Trophoblast cell (in vitro differentiated cells and primary cell): ENCODE data around the gene SLC35F3.

ENCODE experiments used
- DNase-seq, 2 donors: peaks; one replicate each; pipeline ENCODE4 v3.0.0-alpha.2; 2016
- H2AFZ ChIP-seq: 2 replicates; pipeline ENCODE4 v1.6.1; 2013; ENCODE audit warnings: low read length, moderate library complexity, mild to moderate bottlenecking; ENCODE audit not compliant: insufficient read depth, poor library complexity
- H2AK5ac ChIP-seq: 2 replicates; pipeline ENCODE4 v1.6.1; 2013; ENCODE audit warnings: mild to moderate bottlenecking, low read length
- H2BK120ac ChIP-seq: 2 replicates; pipeline ENCODE4 v1.6.1; 2013; ENCODE audit warnings: low read length, mild to moderate bottlenecking, moderate library complexity; ENCODE audit not compliant: insufficient read depth, poor library complexity
- H2BK12ac ChIP-seq: 2 replicates; pipeline ENCODE4 v1.6.1; 2013; ENCODE audit warnings: mild to moderate bottlenecking, low read length, moderate library complexity
- H2BK5ac ChIP-seq: 2 replicates; pipeline ENCODE4 v1.6.1; 2013; ENCODE audit warnings: low read length, low read depth, moderate library complexity, mild to moderate bottlenecking; ENCODE audit not compliant: poor library complexity
- H3K14ac ChIP-seq: 2 replicates; pipeline ENCODE4 v1.6.1; 2013; ENCODE audit warnings: mild to moderate bottlenecking, low read length
- H3K18ac ChIP-seq: 2 replicates; pipeline ENCODE4 v1.6.1; 2013; ENCODE audit warnings: mild to moderate bottlenecking, low read length
- H3K23ac ChIP-seq: 2 replicates; pipeline ENCODE4 v1.6.1; 2013; ENCODE audit warnings: low read length
- H3K27ac ChIP-seq: 2 replicates; pipeline ENCODE4 v1.5.1; 2013; ENCODE audit warnings: low read depth, mild to moderate bottlenecking, inconsistent platforms, low read length, moderate library complexity
- H3K27me3 ChIP-seq: 2 replicates; pipeline ENCODE4 v1.6.1; 2013; ENCODE audit warnings: inconsistent platforms, mild to moderate bottlenecking, low read length, moderate library complexity; ENCODE audit not compliant: insufficient read depth
- H3K36me3 ChIP-seq, 2 experiments: 1 replicate in 1 of 2; 2 replicates in 1 of 2; pipeline ENCODE4 v1.6.1; 2013; ENCODE audit warnings: low read length in 2 of 2, mild to moderate bottlenecking in 2 of 2, moderate library complexity in 1 of 2; ENCODE audit not compliant: insufficient read depth in 2 of 2, control insufficient read depth in 1 of 2
- H3K4ac ChIP-seq: 2 replicates; pipeline ENCODE4 v1.6.1; 2013; ENCODE audit warnings: low read depth, mild to moderate bottlenecking, low read length, moderate library complexity
- H3K4me1 ChIP-seq, 2 experiments: 1 replicate in 1 of 2; 2 replicates in 1 of 2; pipeline ENCODE4 v1.6.1; 2013; ENCODE audit warnings: low read length in 2 of 2, mild to moderate bottlenecking in 2 of 2, moderate library complexity in 1 of 2; ENCODE audit not compliant: insufficient read depth in 2 of 2, control insufficient read depth in 1 of 2
- H3K4me2 ChIP-seq: 2 replicates; pipeline ENCODE4 v1.6.1; 2013; ENCODE audit warnings: inconsistent platforms, mild to moderate bottlenecking, low read length, moderate library complexity
- H3K4me3 ChIP-seq: 2 replicates; pipeline ENCODE4 v1.5.1; 2013; ENCODE audit warnings: mild to moderate bottlenecking, low read depth, low read length, inconsistent platforms
- H3K79me1 ChIP-seq: one replicate; pipeline ENCODE4 v1.6.1; 2013; ENCODE audit warnings: low read length
- H3K79me2 ChIP-seq: 2 replicates; pipeline ENCODE4 v1.6.1; 2013; ENCODE audit warnings: low read length, mild to moderate bottlenecking; ENCODE audit not compliant: control insufficient read depth, insufficient read depth, poor library complexity
- H3K9ac ChIP-seq: 2 replicates; pipeline ENCODE4 v1.6.1; 2013; ENCODE audit warnings: mild to moderate bottlenecking, low read length
- H3K9me3 ChIP-seq: 2 replicates; pipeline ENCODE4 v1.6.1; 2013; ENCODE audit warnings: low read depth, mild to moderate bottlenecking, control low read depth, inconsistent platforms, low read length; ENCODE audit not compliant: insufficient read depth
- H4K12ac ChIP-seq: 2 replicates; pipeline ENCODE4 v1.6.1; 2013; ENCODE audit warnings: low read depth, mild to moderate bottlenecking, low read length, moderate library complexity
- H4K8ac ChIP-seq: 2 replicates; pipeline ENCODE4 v1.6.1; 2013; ENCODE audit warnings: low read depth, mild to moderate bottlenecking, low read length, moderate library complexity
- H4K91ac ChIP-seq: one replicate; pipeline ENCODE4 v1.6.1; 2013; ENCODE audit warnings: low read depth, mild to moderate bottlenecking, low read length, moderate library complexity
- WGBS: extraction: QIAGEN DNeasy Blood & Tissue Kit; methylation state at CpG from one replicate; pipeline ENCODE4 v1.1.7; 2013; ENCODE audit warnings: missing lambda C conversion rate; ENCODE audit not compliant: insufficient read length, insufficient coverage; ENCODE audit errors: extremely low coverage; 5-methylcytosine and 5-hydroxymethylcytosine counted together

The SLC35F3 gene

GRCh38 chr1:234044079-234044478 is 139.6 kb downstream of the SLC35F3 start:
- Histone ChIP-seq H3K79me1 (no peaks in the 10 kb centered on the region), H3K27me3 (no peaks in the 10 kb centered on the region), H4K12ac (no peak overlapping the region), H3K4me1 (no peaks in the 10 kb centered on the region), H4K8ac (no peak overlapping the region), H2AK5ac (no peak overlapping the region), H3K4me3 (no peak overlapping the region), H3K9ac (no peak overlapping the region), H3K4ac (no peak overlapping the region), H3K9me3 (peaks cover 1% of the 10 kb centered on the region), H3K23ac (no peak overlapping the region), H3K4me2 (no peak overlapping the region), H4K91ac (no peak overlapping the region), H3K14ac (no peak overlapping the region), H3K27ac (no peak overlapping the region), H2BK12ac (no peak overlapping the region), H3K36me3 (no peaks in the 10 kb centered on the region), H2BK5ac (no peak overlapping the region), H3K18ac (no peak overlapping the region), H3K79me2 (no peaks in the 10 kb centered on the region), H2AFZ (no peak overlapping the region), H2BK120ac (no peak overlapping the region)
- WGBS: no CpG with 5 or more reads among the region's 1 CpG
- no peak for DNase-seq

GRCh38 chr1:234047123-234047522 is 142.6 kb downstream of the SLC35F3 start:
- H4K8ac ChIP-seq: no peak overlapping the region
- no peaks in the 10 kb centered on the region for H3K9me3 ChIP-seq
- H3K9ac ChIP-seq: no peak overlapping the region
- H3K79me1 ChIP-seq: no peaks in the 10 kb centered on the region
- H2BK12ac ChIP-seq: no peak overlapping the region
- H3K14ac ChIP-seq: no peak overlapping the region
- no peak overlapping the region for H3K4me3 ChIP-seq
- H3K36me3 ChIP-seq: no peaks in the 10 kb centered on the region
- H3K27ac ChIP-seq: no peak overlapping the region
- no peaks in the 10 kb centered on the region for H3K4me1 ChIP-seq
- H4K12ac ChIP-seq: no peak overlapping the region
- H3K4me2 ChIP-seq: no peak overlapping the region
- no peak for DNase-seq
- H2BK5ac ChIP-seq: no peak overlapping the region
- H3K23ac ChIP-seq: no peak overlapping the region
- no peak overlapping the region for H2AFZ ChIP-seq
- no peaks in the 10 kb centered on the region for H3K79me2 ChIP-seq
- H2AK5ac ChIP-seq: no peak overlapping the region
- no peaks in the 10 kb centered on the region for H3K27me3 ChIP-seq
- no peak overlapping the region for H3K18ac ChIP-seq
- H3K4ac ChIP-seq: no peak overlapping the region
- H2BK120ac ChIP-seq: no peak overlapping the region
- no peak overlapping the region for H4K91ac ChIP-seq

- Histone ChIP-seq H3K9ac (no peak overlapping the region), H3K79me1 (no peaks in the 10 kb centered on the region), H3K4ac (no peak overlapping the region), H3K9me3 (no peaks in the 10 kb centered on the region), H4K12ac (no peak overlapping the region), H3K36me3 (no peaks in the 10 kb centered on the region), H3K14ac (no peak overlapping the region), H3K23ac (no peak overlapping the region), H2AK5ac (no peak overlapping the region), H4K91ac (no peak overlapping the region), H3K4me1 (no peaks in the 10 kb centered on the region), H2BK12ac (no peak overlapping the region), H4K8ac (no peak overlapping the region), H3K4me2 (no peak overlapping the region), H2BK120ac (no peak overlapping the region), H3K27ac (no peak overlapping the region), H3K27me3 (no peaks in the 10 kb centered on the region), H3K18ac (no peak overlapping the region), H2AFZ (no peak overlapping the region), H2BK5ac (no peak overlapping the region), H3K4me3 (no peak overlapping the region), H3K79me2 (no peaks in the 10 kb centered on the region)
- WGBS: no CpG with 5 or more reads among the region's 3 CpGs
- DNase-seq: no peak
Measured at GRCh38 chr1:234062166-234062565, 157.7 kb downstream of the SLC35F3 start.

- Histone ChIP-seq H3K79me2 (no peaks in the 10 kb centered on the region), H3K9me3 (no peaks in the 10 kb centered on the region), H3K4me2 (no peak overlapping the region), H3K27me3 (no peaks in the 10 kb centered on the region), H3K18ac (no peak overlapping the region), H3K14ac (no peak overlapping the region), H4K91ac (no peak overlapping the region), H3K9ac (no peak overlapping the region), H2AK5ac (no peak overlapping the region), H2AFZ (no peak overlapping the region), H3K36me3 (no peaks in the 10 kb centered on the region), H3K23ac (no peak overlapping the region), H3K4ac (no peak overlapping the region), H3K4me3 (no peak overlapping the region), H3K27ac (no peak overlapping the region), H2BK120ac (no peak overlapping the region), H4K8ac (no peak overlapping the region), H2BK12ac (no peak overlapping the region), H3K4me1 (no peaks in the 10 kb centered on the region), H4K12ac (no peak overlapping the region), H3K79me1 (no peaks in the 10 kb centered on the region), H2BK5ac (no peak overlapping the region)
- WGBS: no CpG with 5 or more reads among the region's 17 CpGs
- peak; percentile 64 to 85 for DNase-seq
Measured at GRCh38 chr1:234065794-234066447, 161.4 kb downstream of the SLC35F3 start.
